CD1c-positive myeloid dendritic cell (primary cell): ENCODE data around the gene DOK6.
"Not testable (repeated sequence)": the region's sequence is repeated elsewhere in the genome, so short reads cannot be mapped to it uniquely, and the experiment has no call there.

Experiments
- DNase-seq: peaks from one replicate; pipeline ENCODE4 v3.0.0-alpha.2; 2016; ENCODE audit errors: extremely low spot score

The DOK6 gene

GRCh38 chr18:69400253-69400975, at the start of gene DOK6:
Gene DOK6, plus strand, starts transcription at chr18:69400888.
- no peak for DNase-seq

DNA sequence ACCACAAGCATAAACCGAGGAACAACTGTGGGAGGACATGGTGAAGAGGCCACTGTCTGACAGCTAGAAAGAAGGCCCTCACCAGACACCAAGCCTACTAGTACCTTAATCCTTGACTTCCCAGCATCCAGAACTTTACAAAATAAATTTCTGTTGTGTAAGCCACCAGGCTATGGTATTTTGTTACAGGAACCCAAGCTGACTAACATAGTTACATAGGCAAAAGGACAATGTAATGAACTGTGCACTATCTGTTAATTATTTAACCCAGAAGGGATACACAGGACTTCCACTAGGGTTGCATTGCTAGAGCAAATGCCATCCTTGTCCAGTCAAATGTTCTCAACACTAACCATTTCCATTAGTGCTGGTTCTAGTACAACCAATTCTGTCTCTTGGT, 47.7 kb upstream of the DOK6 start:
- no peak for DNase-seq

GRCh38 chr18:69357590-69357989, 43.1 kb upstream of the DOK6 start:
- DNase-seq = no peak

DNA sequence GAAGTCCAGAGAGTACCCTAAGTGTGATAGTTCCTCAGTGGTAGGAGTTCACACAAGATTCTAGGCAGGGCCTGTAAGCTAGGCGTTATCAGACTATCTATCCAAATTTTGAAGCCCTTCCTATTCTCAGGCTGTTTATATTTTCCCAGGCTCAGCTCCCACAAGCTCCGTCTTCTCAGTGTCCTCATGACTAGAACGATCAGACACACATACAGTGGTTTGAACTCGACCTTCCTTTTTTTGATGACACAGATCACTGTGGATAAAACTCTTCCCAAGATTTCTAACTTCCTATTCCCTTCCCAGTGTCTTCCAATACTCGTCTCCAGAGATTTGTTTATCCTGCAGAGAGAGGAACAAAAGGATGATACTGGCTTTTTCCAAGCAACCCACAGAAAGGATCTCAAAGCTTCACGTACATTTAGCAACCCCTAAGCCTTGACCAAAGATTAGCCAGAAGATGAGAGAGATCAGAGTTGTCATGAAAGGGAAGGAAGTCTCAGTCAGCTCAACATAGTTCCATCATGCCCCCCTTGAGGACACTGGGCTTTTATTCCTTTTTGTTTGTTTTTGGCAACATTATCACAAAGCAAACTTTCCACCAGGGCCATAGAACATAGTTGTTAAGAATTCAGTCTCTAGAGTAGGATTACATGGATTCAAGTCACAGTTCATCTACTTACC, 42.3 kb upstream of the DOK6 start:
- no peak for DNase-seq

DNA sequence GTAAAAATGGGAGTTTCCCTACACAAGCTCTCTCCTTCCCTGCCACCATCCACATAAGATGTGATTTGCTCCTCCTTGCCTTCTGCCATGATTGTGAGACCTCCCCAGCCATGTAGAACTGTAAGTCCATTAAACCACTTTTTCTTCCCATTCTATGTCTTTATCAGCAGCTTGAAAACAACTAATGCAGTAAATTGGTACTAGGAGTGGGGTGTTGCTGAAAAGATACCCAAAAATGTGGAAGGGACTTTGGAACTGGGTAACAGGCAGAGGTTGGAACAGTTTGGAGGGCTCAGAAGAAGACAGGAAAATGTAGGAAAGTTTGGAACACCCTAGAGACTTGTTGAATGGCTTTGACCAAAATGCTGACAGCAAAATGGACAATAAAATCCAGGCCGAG, 40.9 kb upstream of the DOK6 start:
- not testable (repeated sequence) for DNase-seq

DNA sequence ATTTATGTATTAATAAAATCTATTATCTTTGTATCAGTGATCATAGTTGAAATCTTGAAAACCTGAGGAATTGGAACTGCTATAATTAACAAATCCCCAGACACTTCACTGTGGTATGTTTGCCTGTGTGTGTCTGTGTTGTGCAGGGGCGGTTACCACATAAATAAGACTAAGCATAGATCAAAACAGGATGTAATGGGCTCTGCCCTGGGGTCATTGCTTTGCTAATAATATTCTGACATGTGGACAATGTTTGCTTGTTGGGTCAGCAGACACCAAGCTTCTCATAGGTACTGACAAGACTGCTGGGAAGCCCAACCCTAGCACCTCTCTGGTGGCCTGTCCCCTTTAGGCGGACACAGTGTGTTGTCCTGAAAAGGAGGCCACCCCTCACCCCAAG, 35.8 kb upstream of the DOK6 start:
- no peak for DNase-seq

GRCh38 chr18:69365658-69366057, 35.0 kb upstream of the DOK6 start:
- no peak for DNase-seq

- DNase-seq = no peak
These were observed 33.6 kb upstream of the DOK6 start for GRCh38 chr18:69367104-69367503.

DNA sequence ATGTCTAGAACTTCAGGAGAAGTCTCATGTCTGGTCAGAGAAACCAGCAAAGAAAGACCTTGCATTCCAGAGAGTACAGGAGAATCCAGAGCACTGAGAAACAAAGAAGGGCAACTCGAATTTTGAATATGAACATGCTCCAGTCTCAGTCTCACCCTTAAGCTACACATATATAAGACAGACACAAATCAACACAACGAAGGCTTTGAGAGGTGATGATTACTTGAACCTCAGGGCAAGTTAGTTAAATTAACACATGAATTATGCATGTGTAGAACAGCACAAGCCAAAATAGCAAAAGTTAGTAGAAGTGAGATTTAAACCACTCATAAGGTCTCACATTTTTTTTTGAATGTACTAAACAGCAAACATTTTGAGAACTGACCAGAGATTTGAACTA, 29.0 kb upstream of the DOK6 start:
- no peak for DNase-seq

GRCh38 chr18:69380324-69380723, 20.4 kb upstream of the DOK6 start:
- DNase-seq = no peak

DNA sequence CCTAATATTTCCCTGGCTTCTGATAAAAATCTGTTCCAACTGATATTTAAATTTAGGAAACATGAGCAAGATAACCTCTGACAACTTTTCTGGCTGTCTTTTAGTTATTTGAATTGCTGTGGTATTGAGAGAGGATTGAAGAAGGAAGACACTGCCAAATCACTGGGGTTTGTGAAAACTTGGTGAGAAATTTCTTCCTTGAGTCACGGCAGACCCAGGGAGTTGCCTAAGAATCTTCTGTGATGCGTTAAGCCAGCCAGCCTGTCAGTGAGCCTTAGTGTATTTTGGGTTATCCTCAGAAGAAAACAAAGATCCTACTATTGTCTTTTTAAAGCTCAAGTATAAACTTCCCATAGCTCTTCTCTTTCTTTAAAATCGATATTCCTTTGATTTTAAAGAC, 17.5 kb upstream of the DOK6 start:
- DNase-seq = no peak

DNA sequence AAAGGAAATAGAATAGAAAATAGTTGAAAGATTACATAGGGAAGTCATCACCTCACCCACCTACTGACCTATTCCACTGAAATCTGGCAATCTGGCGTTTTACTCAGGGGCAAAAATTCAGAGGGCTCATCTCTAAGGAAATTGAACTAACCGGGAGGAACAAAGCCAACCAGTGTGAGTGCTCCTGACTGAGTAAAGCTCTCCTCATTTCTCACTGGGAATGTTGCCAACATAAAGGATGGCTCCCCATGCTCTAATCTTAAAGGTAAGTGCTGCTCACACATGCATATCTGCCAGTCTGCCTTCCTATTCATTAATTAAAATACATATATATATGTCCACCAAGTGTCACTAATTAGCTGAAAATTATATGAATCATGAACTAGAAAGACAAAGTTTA, 13.5 kb upstream of the DOK6 start:
- no peak for DNase-seq

DNA sequence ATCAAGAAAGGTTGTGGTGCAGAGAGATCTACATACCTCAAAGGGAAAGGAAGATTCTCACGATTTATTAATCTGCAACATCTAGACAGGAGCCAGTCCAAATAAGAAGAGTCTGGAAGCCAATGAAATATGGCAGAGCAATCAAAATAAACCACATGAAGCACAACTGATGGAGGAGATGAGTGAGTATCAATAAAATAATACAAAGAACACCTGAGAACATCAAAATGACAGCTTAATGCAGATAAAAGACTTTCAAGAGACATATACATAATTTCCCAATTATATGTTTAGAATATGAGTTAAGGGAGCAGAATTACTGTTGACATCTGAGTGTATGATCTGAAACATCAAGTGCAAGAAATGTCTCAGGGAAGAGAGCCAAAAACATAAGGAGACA, 12.5 kb upstream of the DOK6 start:
- DNase-seq = no peak

DNA sequence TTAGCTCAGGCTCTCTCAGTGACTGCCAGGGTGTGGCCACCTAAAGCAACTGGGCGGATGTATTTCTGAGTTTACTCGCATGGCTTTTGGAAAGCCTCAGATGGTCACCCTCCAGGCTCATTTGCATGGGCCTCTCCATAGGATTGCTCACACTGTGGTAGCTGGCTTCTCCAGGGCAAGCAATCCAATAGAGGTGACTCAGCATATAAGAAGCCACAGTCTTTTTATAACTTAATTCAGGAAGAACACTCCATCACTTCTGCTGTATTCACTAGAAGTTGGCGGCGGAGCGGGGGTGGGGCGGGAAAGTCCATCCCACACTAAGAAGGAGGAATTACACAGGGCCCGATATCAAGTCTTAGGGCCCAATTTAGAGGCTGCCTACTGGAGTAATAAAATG, 3.6 kb upstream of the DOK6 start:
- no peak for DNase-seq

- no peak for DNase-seq
These were observed 1.4 kb upstream of the DOK6 start for GRCh38 chr18:69399253-69399652.

- no peak for DNase-seq
These were observed 213 bp downstream of the DOK6 start for GRCh38 chr18:69400976-69401225.

- no peak for DNase-seq
These were observed 711 bp downstream of the DOK6 start for GRCh38 chr18:69401226-69401971.

DNA sequence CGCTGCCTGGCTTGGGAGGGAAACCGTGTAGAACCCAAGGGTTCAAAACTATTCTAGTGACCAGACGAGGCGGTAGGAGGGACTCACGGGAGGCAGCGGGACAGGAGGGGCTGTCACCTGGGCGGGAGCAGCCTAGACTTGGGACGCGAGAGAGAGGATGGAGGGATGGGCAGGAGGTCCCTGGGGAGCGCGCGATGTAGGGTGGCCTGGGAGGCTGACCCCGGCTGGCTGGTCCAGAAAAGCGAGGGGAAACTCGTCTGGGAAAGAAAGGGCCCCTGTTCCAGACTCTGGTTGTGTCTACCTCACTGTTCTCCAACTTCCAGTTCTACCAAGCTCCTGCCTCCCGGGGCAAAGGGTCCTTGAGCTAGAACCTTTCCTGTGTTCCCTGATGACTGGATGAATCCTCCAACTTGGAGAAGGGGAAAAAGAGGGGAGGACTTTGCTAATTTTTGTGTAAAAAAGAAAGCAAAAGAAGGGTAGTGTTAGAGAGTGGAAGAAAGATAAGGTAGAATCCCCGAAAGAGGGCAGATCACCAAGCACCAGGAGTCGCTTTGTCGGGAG, 1.4 kb downstream of the DOK6 start:
- no peak for DNase-seq

GRCh38 chr18:69402533-69402989, 1.9 kb downstream of the DOK6 start:
- DNase-seq = no peak

DNA sequence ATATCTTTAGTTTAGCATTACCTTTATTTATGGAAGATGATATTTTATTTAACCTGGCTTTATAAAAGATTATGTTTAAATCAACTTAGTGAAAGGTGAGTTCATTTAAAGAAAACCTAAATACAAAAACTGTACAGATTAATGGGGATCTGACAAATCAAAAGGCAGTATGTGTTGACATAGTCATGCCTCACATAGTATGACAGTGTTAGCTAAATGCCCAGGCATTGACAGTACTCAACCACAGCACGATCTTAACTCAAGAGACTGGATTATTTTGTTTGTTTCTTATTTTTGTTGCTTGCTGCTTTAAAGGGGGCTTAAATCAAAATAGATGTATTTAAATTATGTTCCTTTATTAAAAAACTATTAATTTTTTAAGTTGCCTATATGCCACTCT, 7.8 kb downstream of the DOK6 start:
- no peak for DNase-seq

DNA sequence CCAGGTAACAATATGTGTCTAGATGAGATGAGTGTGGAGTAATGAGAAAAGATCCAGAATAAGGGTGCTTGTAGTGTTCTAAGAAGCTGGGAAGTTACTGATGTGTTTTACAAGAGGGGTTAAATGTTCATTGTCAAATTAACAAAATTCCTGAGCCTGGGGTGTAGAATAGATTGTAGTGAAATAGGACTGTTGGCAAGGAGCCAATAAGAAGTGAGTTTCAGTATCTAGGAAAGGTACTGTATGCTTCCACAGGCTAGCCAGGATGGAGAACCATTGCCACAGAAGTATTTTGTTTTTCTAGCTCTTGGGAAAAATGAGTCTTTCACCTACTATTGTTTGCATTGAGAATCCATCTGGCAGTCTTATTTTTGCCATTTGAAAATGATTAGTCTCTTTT, 10.5 kb downstream of the DOK6 start:
- DNase-seq = no peak

- no peak for DNase-seq
These were observed 13.5 kb downstream of the DOK6 start for GRCh38 chr18:69414184-69414583.

DNA sequence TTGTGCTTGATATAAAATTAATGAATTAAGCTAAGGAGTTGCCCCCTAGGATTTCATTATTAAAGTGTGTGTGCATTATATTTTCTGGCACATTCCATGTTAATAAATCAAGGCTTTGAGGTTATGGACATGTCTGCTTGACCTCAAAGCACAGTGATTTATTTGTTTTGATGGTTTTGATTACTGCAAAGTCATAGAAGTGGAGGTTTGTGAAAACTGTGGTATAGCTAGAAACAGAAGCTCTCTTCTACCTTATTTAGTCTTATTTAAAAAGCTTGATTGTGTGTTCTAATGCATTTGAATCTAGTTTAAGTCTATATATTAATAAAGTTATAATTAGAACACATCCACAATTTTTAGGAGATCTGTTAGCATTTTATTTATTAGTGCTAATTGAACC, 32.2 kb downstream of the DOK6 start:
- no peak for DNase-seq
